ENCODE results near the gene OVAAL.
"Not testable (repeated sequence)": the region's sequence is repeated elsewhere in the genome, so short reads cannot be mapped to it uniquely, and the experiment has no call there.

The OVAAL gene

GRCh38 chr1:180540697-180541594 is 17.8 kb upstream of the OVAAL start:
- DNase-seq = no peak

- no peak for DNase-seq
Measured at GRCh38 chr1:180542113-180542837, 16.5 kb upstream of the OVAAL start.

GRCh38 chr1:180542838-180543145 is 16.0 kb upstream of the OVAAL start:
- DNase-seq = no peak

GRCh38 chr1:180544050-180544449 is 14.7 kb upstream of the OVAAL start:
- DNase-seq = no peak

- DNase-seq = no peak
Measured at GRCh38 chr1:180545991-180546390, 12.8 kb upstream of the OVAAL start.

GRCh38 chr1:180548686-180549317 is 10.0 kb upstream of the OVAAL start:
- DNase-seq = no peak

GRCh38 chr1:180549770-180550169 is 9.0 kb upstream of the OVAAL start:
- DNase-seq = not testable (repeated sequence)

GRCh38 chr1:180550241-180550640 is 8.5 kb upstream of the OVAAL start:
- no peak for DNase-seq

- DNase-seq = no peak
Measured at GRCh38 chr1:180551997-180552396, 6.8 kb upstream of the OVAAL start.

GRCh38 chr1:180553046-180553445 is 5.7 kb upstream of the OVAAL start:
- not testable (repeated sequence) for DNase-seq

- no peak for DNase-seq
Measured at GRCh38 chr1:180555411-180555810, 3.4 kb upstream of the OVAAL start.

- no peak for DNase-seq
Measured at GRCh38 chr1:180560200-180560867, 1.6 kb downstream of the OVAAL start.

- DNase-seq = no peak
Measured at GRCh38 chr1:180560868-180561600, 2.3 kb downstream of the OVAAL start.

- no peak for DNase-seq
Measured at GRCh38 chr1:180562640-180563025, 3.9 kb downstream of the OVAAL start.

- DNase-seq = no peak
Measured at GRCh38 chr1:180563026-180563827, 4.5 kb downstream of the OVAAL start.

GRCh38 chr1:180565121-180565871 is 6.5 kb downstream of the OVAAL start:
- no peak for DNase-seq

- no peak for DNase-seq
Measured at GRCh38 chr1:180566026-180566425, 7.3 kb downstream of the OVAAL start.

- no peak for DNase-seq
Measured at GRCh38 chr1:180566495-180566894, 7.7 kb downstream of the OVAAL start.

- no peak for DNase-seq
Measured at GRCh38 chr1:180567654-180568053, 8.9 kb downstream of the OVAAL start.

- no peak for DNase-seq
Measured at GRCh38 chr1:180568184-180568583, 9.4 kb downstream of the OVAAL start.

Data from CD4-positive, alpha-beta T cell treated with Interleukin-21 for 1 hour (primary cell).